NCI-H510A treated with DMSO at 0.1 percent for 48 hours (cell line): ENCODE data around the gene RBM38.
A peak's percentile ranks its signal among the peaks of the same experiment; 100 is the strongest.

Experiments used
- DNase-seq: peaks from one replicate; lab custom pipeline; 2025; lab: John Stamatoyannopoulos, UW

RBM38 gene

GRCh38 chr20:57374931-57375651, 16.1 kb upstream of the RBM38 start:
- DNase-seq, result no peak

GRCh38 chr20:57375652-57376230, 15.5 kb upstream of the RBM38 start:
- DNase-seq, result no peak

- DNase-seq, result no peak
Measured at GRCh38 chr20:57377350-57377749, 13.8 kb upstream of the RBM38 start.

- no peak for DNase-seq
Measured at GRCh38 chr20:57378107-57378506, 13.1 kb upstream of the RBM38 start.

- DNase-seq, result no peak
Measured at GRCh38 chr20:57378646-57379262, 12.4 kb upstream of the RBM38 start.

- no peak for DNase-seq
Measured at GRCh38 chr20:57379263-57379647, 11.9 kb upstream of the RBM38 start.

GRCh38 chr20:57380081-57380750, 11.0 kb upstream of the RBM38 start:
- DNase-seq, result no peak

- DNase-seq, result peak; percentile 76
Measured at GRCh38 chr20:57381596-57382503, 9.3 kb upstream of the RBM38 start.

GRCh38 chr20:57382516-57382915, 8.7 kb upstream of the RBM38 start:
- DNase-seq, result no peak

GRCh38 chr20:57383447-57384347, 7.5 kb upstream of the RBM38 start:
- DNase-seq, result peak; percentile 62

- DNase-seq, result no peak
Measured at GRCh38 chr20:57384486-57384885, 6.7 kb upstream of the RBM38 start.

GRCh38 chr20:57384953-57385761, 6.0 kb upstream of the RBM38 start:
- no peak for DNase-seq

- DNase-seq, result no peak
Measured at GRCh38 chr20:57385940-57386339, 5.3 kb upstream of the RBM38 start.

GRCh38 chr20:57386762-57387161, 4.4 kb upstream of the RBM38 start:
- no peak for DNase-seq

- no peak for DNase-seq
Measured at GRCh38 chr20:57387463-57387862, 3.7 kb upstream of the RBM38 start.

- no peak for DNase-seq
Measured at GRCh38 chr20:57387945-57388371, 3.2 kb upstream of the RBM38 start.

GRCh38 chr20:57388953-57389694, 2.1 kb upstream of the RBM38 start:
- DNase-seq, result peak; percentile 68

GRCh38 chr20:57389695-57390603, 1.2 kb upstream of the RBM38 start:
- DNase-seq, result no peak
